GM12891 (cell line): Measurements from ENCODE around the gene CSRP2.

Source experiments
- DNase-seq: peaks from one replicate; pipeline ENCODE4 v3.0.0; 2011; ENCODE audit warnings: low spot score; ENCODE audit not compliant: insufficient read length
- FAIRE-seq: peaks from 2 replicates; lab custom pipeline; 2011; peaks lifted over from hg19 to GRCh38; lab: Jason Lieb, UNC
- PAX5 ChIP-seq: IDR thresholded peaks from 2 replicates; pipeline ENCODE4 v1.6.1; 2011; ENCODE audit warnings: low read length, moderate library complexity, mild to moderate bottlenecking; ENCODE audit not compliant: insufficient read depth, severe bottlenecking
- POLR2A ChIP-seq: IDR thresholded peaks from 2 replicates; pipeline ENCODE4 v1.6.1; 2011; ENCODE audit warnings: low read depth, low read length, control low read depth
- POLR2AphosphoS5 ChIP-seq: IDR thresholded peaks from 2 replicates; pipeline ENCODE4 v1.6.1; 2011; ENCODE audit warnings: low read depth, low read length, control low read depth
- POU2F2 ChIP-seq: IDR thresholded peaks from 2 replicates; pipeline ENCODE4 v1.6.1; 2011; ENCODE audit warnings: low read depth, mild to moderate bottlenecking, control low read depth, low read length, moderate library complexity
- SPI1 ChIP-seq: IDR thresholded peaks from 2 replicates; pipeline ENCODE4 v1.6.1; 2011; ENCODE audit warnings: low read depth, low read length, control low read depth
- TAF1 ChIP-seq: IDR thresholded peaks from 2 replicates; pipeline ENCODE4 v1.6.1; 2011; ENCODE audit warnings: low read depth, low read length, control low read depth

CSRP2 gene

DNA sequence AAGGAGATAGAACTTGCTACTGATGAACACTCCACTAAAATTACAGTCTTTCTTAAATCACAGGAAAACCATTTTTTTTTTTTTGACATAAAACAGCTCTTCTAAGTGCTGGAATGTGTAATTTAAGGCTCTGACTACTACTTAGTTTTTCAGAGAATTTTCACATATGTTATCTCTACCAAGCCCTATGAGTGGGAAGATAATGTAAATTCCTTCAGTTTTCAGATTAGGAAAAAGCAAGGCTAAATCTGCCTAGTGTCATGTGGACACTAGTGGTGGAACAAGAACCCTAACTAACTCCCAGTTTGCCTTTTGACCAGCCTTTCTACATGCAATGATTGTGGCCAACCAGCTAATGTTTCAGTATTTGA is 37.3 kb upstream of the CSRP2 start:
- FAIRE-seq (no peak), DNase-seq (no peak)
- TF ChIP-seq TAF1 = no peak
- no peak for TF ChIP-seq POLR2A
- no peak for TF ChIP-seq SPI1
- no peak for TF ChIP-seq PAX5
- no peak for TF ChIP-seq POU2F2
- no peak for TF ChIP-seq POLR2AphosphoS5

DNA sequence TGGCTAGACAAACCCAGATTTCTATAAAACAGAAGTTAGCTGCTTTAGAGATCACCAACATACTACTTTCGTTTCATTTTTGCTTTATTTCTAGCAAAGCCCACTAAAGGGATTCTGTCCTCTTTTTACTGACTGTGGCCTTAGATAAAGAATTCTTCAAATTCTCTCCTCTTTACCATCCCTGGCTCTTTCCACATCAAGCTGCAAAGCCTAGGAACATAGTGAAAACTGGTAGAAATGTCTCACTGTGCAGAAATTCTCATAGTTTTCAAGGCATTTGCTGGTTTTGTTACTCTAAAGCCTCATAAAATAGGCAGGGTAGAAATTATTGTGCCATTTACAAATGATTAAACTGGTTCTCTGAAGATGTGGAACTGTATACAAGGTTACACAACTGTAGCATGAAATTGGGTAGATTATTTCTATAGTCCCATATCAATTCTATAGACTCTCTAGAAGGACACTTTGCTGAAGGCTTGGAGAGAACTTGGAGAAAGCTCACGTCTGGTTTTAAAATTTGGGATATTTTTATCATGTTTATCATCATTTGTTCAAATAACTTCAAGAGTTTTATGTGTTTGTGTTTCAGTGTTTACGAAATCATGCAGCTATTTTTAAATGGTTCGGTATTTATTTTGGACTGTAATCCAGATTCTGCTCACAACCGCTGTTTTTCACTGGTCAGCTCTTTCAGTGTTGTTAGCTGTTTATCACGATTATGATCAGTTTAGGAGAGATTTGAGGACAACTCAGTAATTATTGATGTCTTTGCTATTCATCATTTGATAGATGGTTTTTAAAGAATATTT is 36.7 kb upstream of the CSRP2 start:
- no peak for TF ChIP-seq SPI1
- no peak for TF ChIP-seq TAF1
- TF ChIP-seq POLR2A = no peak
- TF ChIP-seq PAX5 = no peak
- no peak for TF ChIP-seq POLR2AphosphoS5
- TF ChIP-seq POU2F2 = no peak
- no peak for FAIRE-seq
- DNase-seq = no peak

DNA sequence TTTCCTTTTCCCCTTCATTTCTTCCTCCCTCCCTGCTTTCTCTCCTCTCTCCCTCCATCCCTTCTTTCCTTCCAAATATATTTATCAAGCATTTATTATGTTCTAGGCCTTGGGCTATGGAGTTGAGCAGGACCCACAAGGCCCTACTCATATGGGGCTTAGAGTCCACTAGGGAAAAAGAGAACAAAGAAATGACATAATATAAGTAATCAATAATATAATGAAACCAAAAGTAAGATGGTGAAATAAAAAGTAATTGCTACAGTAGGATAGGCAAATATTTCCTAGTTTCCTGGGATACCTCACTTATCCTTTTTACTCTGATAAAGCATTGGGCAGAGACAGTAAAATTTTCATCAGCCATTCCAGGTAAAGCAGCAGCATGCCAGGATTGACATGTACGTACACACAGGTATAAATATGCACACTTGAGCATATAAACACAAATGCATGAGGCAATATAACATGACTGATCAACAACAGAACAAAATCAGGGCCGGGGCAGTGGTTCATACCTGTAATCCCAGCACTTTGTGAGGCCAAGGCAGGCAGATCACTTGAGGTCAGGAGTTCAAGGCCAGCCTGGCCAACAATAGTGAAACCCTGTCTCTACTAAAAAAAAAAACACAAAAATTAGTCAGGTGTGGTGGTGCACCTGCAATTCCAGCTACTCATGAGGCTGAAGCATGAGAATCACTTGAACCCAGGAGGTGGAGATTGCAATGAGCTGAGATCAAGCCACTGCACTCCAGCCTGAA is 35.5 kb upstream of the CSRP2 start:
- TF ChIP-seq POLR2AphosphoS5 (no peak), TAF1 (no peak), PAX5 (no peak), POLR2A (no peak), POU2F2 (no peak), SPI1 (no peak)
- peak; percentile 41 for FAIRE-seq
- no peak for DNase-seq

DNA sequence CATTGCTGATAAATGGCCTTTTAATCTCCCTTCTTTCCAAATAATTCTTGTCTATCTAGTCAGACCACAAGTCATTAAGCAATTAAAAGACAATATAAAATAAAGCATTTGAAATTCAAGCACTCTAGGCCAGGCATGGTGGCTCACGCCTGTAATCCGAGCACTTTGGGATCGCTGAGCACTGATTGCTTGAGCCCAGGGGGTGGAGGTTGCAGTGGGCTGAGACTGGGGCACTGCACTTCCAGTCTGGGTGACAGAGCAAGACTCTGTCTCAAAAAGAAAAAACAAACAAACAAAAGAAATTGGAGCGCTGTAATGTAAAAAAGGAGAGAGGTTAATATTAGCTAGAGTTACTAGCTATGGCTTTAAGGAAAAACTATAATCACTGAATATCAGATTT is 30.5 kb upstream of the CSRP2 start:
- FAIRE-seq = no peak
- TF ChIP-seq TAF1 = no peak
- no peak for DNase-seq

DNA sequence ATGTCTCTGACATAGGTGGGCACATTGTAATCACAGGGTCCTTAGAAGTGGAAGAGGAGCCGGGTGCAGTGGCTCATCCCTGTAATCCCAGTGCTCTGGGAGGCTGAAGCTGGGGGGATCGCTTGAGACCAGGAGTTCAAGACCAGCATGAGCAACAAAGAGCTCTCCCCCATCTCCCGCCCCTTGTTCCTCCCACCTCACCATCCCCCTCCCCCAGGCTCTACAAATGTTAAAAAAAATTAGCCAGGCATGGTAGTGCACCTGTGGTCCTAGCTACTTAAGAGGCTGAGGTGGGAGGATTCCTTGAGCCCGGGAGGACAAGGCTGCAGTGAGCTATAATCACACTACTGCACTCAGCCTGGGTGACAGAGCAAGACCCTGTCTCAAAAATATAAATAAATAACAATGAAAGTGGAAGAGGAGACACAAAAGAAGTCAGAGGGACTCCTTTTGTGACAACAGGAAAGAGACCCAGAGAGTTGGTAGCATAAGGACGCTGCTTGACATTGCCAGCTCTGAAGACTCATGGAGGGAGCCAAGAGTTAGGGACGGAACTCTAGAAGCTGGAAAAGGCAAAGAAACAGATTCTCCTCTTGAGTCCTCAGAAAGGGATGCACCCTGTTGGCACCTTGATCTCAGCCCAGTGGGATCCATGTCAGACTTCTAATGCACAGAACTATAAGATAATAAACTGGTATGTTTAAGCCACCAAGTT is 29.6 kb upstream of the CSRP2 start:
- no peak for FAIRE-seq
- TF ChIP-seq PAX5 (no peak), POLR2AphosphoS5 (no peak), SPI1 (no peak), POU2F2 (no peak), TAF1 (no peak), POLR2A (no peak)

DNA sequence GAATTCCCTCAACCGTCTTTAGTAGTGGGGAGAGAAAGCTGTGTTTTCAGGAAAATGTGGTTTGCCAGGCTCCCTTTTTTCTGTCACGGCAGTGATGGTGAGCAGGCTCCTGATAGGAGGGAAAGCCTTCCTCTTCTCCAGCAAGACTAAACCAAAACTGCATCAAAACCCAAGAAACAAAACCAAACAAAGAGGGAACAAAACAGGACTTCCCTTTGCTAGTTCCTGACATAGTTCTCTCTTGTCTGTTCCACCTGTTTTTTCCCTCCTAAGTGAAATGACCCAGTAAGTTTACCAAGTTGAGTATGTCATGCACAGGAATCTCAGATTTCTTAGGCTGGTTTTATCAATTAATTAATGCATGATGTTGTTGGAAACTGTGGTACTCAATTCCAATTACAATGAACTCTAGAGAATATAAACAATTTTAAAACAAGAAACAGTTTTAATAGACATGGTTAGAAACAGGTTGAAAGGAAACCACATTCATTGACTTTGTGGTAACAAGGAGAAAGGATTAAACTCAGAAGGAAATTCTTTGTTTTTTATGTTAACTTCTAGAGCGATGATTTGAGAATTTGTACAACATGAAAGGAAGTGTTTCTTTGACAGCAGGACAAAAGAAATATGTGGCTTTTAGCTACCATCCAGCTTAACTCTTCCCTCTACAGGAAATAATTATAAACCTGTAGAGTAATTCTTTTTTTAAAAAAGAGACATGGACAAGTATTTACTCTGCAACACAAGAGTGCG is 23.0 kb upstream of the CSRP2 start:
- DNase-seq (no peak), FAIRE-seq (no peak)
- TF ChIP-seq PAX5 = no peak

More for the DNA sequence above, 29.6 kb upstream of the CSRP2 start:
- no peak for DNase-seq

DNA sequence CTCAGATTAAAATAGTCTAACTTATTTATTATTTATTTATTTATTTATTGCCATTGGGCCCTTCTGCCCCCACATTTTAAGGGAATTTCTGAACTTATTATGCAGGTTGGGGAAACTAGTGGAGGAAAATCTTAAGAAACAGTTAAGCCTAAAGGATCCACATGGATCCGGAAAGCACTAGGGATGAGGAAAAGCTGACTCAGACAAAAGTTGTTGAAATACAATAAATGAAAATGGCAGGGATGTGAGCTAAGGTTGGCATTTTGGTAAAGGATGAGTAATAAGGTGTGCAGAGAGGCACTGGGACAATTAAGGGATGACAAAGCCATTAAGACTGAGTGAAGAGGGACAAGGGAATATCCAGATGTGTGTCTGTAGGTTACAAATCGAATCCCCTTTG is 20.7 kb upstream of the CSRP2 start:
- DNase-seq (no peak), FAIRE-seq (no peak)
- no peak for TF ChIP-seq POU2F2
- no peak for TF ChIP-seq SPI1
- TF ChIP-seq POLR2A = no peak
- no peak for TF ChIP-seq PAX5

DNA sequence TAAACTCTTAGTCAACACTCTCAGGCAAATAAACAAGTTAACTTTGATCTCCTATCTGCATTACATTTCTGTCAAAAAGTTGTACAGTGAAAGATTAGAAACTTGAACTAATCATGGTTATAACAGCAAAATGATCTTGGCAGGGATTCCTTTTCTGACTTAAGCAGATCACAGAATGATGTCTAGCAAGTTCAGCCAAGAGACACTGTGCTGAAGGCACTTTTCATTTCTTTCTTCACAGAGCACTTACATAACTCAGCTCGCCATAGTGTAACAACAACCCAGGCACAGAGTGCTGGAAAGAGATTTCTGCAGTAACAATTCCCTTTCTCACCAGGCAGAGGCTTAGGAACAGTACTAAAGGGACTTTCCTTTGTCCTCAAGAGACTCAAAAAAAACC is 19.6 kb upstream of the CSRP2 start:
- TF ChIP-seq POLR2AphosphoS5 = no peak
- TF ChIP-seq PAX5 = no peak
- TF ChIP-seq TAF1 = no peak
- no peak for TF ChIP-seq POU2F2
- no peak for TF ChIP-seq POLR2A
- TF ChIP-seq SPI1 = no peak
- DNase-seq (no peak), FAIRE-seq (no peak)

DNA sequence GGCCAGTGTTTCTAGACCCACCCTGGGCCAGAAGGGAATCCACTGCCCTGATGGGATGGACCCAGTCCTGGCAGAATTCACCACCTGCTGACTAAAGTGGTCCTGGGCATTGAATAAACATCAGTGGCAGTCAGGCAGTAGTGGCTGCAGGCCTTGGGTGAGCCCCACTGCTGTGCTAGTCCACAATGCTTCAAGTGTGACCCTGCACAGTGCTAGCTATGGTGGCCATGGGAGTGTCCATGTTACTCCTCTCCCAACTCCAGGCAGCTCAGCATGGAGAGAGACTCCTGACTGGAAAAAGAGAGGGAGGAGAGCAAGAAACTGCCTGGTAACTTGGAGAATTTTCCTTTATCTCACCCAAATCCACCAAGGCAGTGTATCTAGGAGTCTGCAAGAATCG is 17.5 kb upstream of the CSRP2 start:
- DNase-seq (no peak), FAIRE-seq (no peak)
- TF ChIP-seq POU2F2 (no peak), SPI1 (no peak), POLR2AphosphoS5 (no peak), POLR2A (no peak), TAF1 (no peak), PAX5 (no peak)
